ENCODE data around the gene ARHGAP32.

ARHGAP32 gene

DNA sequence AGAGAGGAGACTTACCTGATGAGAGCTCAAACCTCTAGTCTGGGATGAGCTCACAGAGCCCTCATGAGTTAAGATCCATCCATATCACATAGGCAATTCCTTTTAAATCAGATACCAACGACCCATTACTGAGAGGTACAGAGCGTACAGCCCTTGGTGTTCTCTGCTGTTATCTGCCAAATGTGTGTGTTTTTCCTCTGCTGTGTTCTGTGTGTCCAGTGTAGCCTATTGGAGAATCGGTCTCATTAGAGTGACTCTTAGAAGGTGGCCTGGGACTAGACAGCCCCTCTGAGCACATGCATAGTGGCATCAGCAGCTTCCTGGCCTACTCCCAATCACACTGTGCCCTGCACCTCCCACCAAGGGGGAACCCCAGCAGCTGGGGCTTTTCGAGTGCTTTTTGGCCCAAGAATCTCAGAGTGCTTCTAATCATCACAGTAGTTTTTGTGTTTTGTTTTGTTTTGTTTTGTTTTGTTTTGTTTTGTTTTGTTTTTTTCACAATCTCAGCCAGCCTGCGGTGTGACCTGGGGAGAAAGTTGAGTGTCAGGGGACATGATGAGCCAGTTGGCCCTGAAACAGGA is 274.9 kb downstream of the ARHGAP32 start:
- TF ChIP-seq ZFX (IDR thresholded peaks at IDR 0.05; ENCODE audit: borderline replicate concordance) (no peak), CTCF (IDR thresholded peaks at IDR 0.05) (no peak)
- no peak overlapping the region for H3K27ac ChIP-seq

DNA sequence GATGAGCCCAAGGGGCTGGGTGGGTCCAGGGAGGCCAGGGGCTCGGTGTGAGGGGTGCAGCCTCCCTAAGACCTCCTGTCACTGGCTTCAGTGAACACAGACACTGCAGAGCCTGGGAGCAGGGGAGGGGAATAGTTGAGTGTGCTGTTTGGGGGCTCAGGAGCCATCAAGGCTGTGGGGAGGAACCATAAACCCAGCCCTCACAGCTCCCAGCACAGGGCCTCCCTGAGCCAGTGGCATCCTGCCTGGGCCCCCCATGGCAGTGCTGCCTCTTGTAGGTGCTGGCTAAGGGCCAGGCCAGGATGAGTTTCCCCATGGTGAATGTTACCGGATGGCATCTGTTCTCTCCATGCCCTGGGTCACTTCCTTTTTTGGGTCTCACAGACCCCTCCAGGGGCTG is 275.4 kb downstream of the ARHGAP32 start:
- H3K27ac ChIP-seq = no peak overlapping the region
- TF ChIP-seq ZFX (IDR thresholded peaks at IDR 0.05; ENCODE audit: borderline replicate concordance) (no peak), CTCF (IDR thresholded peaks at IDR 0.05) (no peak)

- H3K27ac ChIP-seq = no peak overlapping the region
- TF ChIP-seq ZFX (IDR thresholded peaks at IDR 0.05; ENCODE audit: borderline replicate concordance) (no peak), CTCF (IDR thresholded peaks at IDR 0.05) (no peak)
Measured at GRCh38 chr11:128916037-128916572, 276.0 kb downstream of the ARHGAP32 start.

DNA sequence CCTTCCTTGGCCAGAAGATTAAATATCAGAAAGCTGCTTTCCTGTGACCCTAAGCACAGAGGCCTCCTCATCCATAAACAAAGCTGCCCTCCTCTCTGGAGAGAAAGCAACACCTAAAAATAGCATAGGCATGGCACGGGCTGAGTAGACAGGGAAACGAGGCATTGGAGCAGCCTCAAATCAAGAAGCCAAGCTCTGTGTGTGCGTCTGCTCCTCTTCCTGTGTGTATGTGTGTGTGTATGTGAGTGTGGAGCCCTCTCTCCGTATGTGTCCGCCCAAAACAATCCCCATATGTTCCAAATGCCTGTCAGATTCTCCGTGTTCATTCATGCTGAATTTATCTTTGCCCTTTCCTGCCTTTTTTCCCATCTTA is 277.0 kb downstream of the ARHGAP32 start:
- TF ChIP-seq ZFX (IDR thresholded peaks at IDR 0.05; ENCODE audit: borderline replicate concordance) = no peak
- H3K27ac ChIP-seq = no peak overlapping the region

Measured in 22Rv1 (cell line).